ENCODE measurements around the gene RXRB. TPM values are rescaled to one million over a fixed set of nuclear protein-coding genes. Genes with fewer than 3 reads are reported as not detected.

Gene RXRB
- total RNA-seq, 1 donor from 2014 or later, result 28.0 TPM

GRCh38 chr6:33144373-33144772 is 56.1 kb downstream of the RXRB start:
- intact Hi-C loops (cut with DNase I), result no loop called here
- no peaks in the 10 kb centered on the region for H3K4me1 ChIP-seq
- no peak for TF ChIP-seq POLR2A (IDR thresholded peaks at IDR 0.05)
- TF ChIP-seq, protein P1, sequence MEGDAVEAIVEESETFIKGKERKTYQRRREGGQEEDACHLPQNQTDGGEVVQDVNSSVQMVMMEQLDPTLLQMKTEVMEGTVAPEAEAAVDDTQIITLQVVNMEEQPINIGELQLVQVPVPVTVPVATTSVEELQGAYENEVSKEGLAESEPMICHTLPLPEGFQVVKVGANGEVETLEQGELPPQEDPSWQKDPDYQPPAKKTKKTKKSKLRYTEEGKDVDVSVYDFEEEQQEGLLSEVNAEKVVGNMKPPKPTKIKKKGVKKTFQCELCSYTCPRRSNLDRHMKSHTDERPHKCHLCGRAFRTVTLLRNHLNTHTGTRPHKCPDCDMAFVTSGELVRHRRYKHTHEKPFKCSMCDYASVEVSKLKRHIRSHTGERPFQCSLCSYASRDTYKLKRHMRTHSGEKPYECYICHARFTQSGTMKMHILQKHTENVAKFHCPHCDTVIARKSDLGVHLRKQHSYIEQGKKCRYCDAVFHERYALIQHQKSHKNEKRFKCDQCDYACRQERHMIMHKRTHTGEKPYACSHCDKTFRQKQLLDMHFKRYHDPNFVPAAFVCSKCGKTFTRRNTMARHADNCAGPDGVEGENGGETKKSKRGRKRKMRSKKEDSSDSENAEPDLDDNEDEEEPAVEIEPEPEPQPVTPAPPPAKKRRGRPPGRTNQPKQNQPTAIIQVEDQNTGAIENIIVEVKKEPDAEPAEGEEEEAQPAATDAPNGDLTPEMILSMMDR (IDR thresholded peaks at IDR 0.05), result no peak
- peak in 1 of 2 donors; percentile 90 for TF ChIP-seq POLR2AphosphoS5 (IDR thresholded peaks at IDR 0.05; ENCODE audit: insufficient read depth in 1 of 2, low read depth in 1 of 2)
- DNase-seq (ENCODE audit: extremely low spot score in 2 of 2), result no peak
- H3K36me3 ChIP-seq, result no peaks in the 10 kb centered on the region
- no peaks in the 10 kb centered on the region for H3K9me3 ChIP-seq
- no peak overlapping the region for H3K27ac ChIP-seq
- H3K27me3 ChIP-seq, result no peaks in the 10 kb centered on the region
- no peak overlapping the region for H3K4me3 ChIP-seq

MicroRNA genes within 50 kb of the gene (microRNA counts, 767-probe panel; counts per million panel counts)
- microRNA hsa-miR-219-1-3p (238 to 261 counts per million in 2 donors), microRNA hsa-miR-219-5p (238 to 261 counts per million in 2 donors)

Small RNA genes within 50 kb of the gene (microRNA-seq; reads per million reads assigned to microRNA genes)
- 2.4 reads per million for gene MIR219A1 (ENCODE audit: borderline number of aligned reads, borderline replicate concordance)

Small RNA genes within 50 kb of the gene (small RNA-seq; reads per million reads assigned to genes)
- gene MIR219A1 (1.1 reads per million, percentile 26 among the genes with 10 or more reads in this experiment), gene RNY4P10 (not detected)

Other genes with a start within 250 kb of the RXRB start
- 27.7 TPM for gene HLA-DMA, start 247.6 kb downstream of the RXRB start, total RNA-seq
- gene BRD2, start 232.1 kb downstream of the RXRB start, total RNA-seq, result 125 TPM
- 30.2 TPM for gene HLA-DOA, start 191.1 kb downstream of the RXRB start, total RNA-seq
- 82.3 TPM for gene HLA-DPA1, start 127.0 kb downstream of the RXRB start, total RNA-seq
- gene HLA-DPB1, start 124.7 kb downstream of the RXRB start, total RNA-seq, result 94.8 TPM
- 0.25 TPM for gene COL11A2, start 8.2 kb downstream of the RXRB start, total RNA-seq
- gene SLC39A7, start 202 bp upstream of the RXRB start, total RNA-seq, result 36.3 TPM
- 17.7 TPM for gene HSD17B8, start 4.0 kb upstream of the RXRB start, total RNA-seq
- gene RING1, start 7.8 kb upstream of the RXRB start, total RNA-seq, result 32.7 TPM
- 42.2 TPM for gene VPS52, start 71.2 kb upstream of the RXRB start, total RNA-seq
- gene RPS18, start 71.4 kb upstream of the RXRB start, total RNA-seq, result 3,296 TPM
- 14.0 TPM for gene B3GALT4, start 76.5 kb upstream of the RXRB start, total RNA-seq
- 36.3 TPM for gene WDR46, start 88.6 kb upstream of the RXRB start, total RNA-seq
- gene PFDN6, start 88.9 kb upstream of the RXRB start, total RNA-seq, result 9.1 TPM
- gene RGL2, start 98.3 kb upstream of the RXRB start, total RNA-seq, result 41.5 TPM
- 59.9 TPM for gene TAPBP, start 113.4 kb upstream of the RXRB start, total RNA-seq
- gene ZBTB22, start 117.1 kb upstream of the RXRB start, total RNA-seq, result 18.4 TPM
- 32.2 TPM for gene DAXX, start 122.3 kb upstream of the RXRB start, total RNA-seq
- 27.5 TPM for gene KIFC1, start 191.2 kb upstream of the RXRB start, total RNA-seq
- 73.2 TPM for gene PHF1, start 210.3 kb upstream of the RXRB start, total RNA-seq
- 73.2 TPM for gene CUTA, start 217.4 kb upstream of the RXRB start, total RNA-seq
- 16.0 TPM for gene SYNGAP1, start 219.4 kb upstream of the RXRB start, total RNA-seq